Stimulated activated naive CD8-positive, alpha-beta T cell treated with anti-CD3 and anti-CD28 coated beads, Interleukin-15, Interleukin-2, amounts not matched to agents 100 U/mL and 50 U/mL, for 24 hours (primary cell): Measurements from ENCODE around the gene DMXL2.
"Not testable (repeated sequence)": the region's sequence is repeated elsewhere in the genome, so short reads cannot be mapped to it uniquely, and the experiment has no call there.

Experiments used
- ATAC-seq: fragments of 150-1000 bp; cut with Tn5 transposase; one replicate; pipeline ENCODE4 v1.10.0; 2021
- DNase-seq: peaks from one replicate; pipeline ENCODE4 v3.0.0; 2021

The DMXL2 gene

DNA sequence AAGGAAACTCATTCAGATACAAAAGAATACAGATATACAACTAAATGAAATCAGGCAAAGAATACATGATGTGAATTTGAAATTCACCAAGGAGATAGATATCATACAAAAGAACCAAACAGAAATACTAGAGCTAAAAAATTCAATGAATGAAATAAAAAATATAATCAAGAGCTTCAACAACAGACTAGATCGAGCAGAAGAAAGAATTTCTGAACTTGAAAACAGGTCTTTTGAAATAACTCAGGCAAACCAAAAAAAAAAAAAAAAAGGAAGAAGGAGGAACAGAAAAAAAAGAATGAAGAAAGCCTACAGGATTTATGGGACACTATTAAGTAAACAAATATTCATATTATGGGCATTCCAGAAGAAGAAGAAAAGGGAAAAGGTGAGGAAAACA is 137.8 kb downstream of the DMXL2 start:
- no peak for ATAC-seq
- no peak for DNase-seq

- no peak for DNase-seq
- ATAC-seq, result no peak
Observed at GRCh38 chr15:51483985-51484384, 138.6 kb downstream of the DMXL2 start.

DNA sequence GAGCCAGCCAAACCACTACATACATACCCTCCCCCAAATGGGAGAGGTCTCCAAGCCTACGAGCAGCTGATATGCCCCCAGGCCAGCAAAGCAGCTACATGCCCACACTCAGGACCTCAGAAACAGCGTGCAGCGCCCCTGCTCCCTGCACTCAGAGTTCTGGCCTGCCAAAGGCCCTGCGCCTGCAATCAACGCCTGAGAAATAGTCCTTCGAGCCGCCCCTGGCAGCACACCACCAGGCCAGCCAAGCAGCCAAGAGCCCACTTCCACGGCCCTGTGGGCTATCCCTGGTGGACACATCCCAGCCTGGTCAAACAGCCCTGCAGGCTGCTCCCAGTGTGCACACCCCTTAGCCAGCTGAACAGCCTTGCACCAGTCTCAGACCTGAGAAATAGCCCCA is 139.1 kb downstream of the DMXL2 start:
- DNase-seq, result no peak
- ATAC-seq, result no peak

DNA sequence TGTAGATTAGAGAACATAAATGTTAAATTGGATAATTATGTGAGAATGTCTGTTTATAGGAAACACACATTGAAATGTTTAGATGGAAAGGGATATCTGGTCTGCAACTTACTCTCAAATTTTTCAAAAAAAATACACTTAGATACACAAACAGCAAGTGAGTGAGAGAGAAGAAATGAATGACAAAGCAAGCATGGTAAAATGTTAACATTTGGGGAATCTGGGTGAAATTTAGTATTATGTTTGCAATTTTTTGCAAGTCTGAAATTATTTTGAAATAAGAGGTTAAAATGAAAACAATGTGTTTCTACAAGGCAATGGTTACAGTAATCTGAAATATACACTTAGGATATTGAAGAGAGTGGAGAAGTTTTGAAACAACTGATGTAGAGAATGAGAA is 146.8 kb downstream of the DMXL2 start:
- DNase-seq (no peak), ATAC-seq (no peak)

DNA sequence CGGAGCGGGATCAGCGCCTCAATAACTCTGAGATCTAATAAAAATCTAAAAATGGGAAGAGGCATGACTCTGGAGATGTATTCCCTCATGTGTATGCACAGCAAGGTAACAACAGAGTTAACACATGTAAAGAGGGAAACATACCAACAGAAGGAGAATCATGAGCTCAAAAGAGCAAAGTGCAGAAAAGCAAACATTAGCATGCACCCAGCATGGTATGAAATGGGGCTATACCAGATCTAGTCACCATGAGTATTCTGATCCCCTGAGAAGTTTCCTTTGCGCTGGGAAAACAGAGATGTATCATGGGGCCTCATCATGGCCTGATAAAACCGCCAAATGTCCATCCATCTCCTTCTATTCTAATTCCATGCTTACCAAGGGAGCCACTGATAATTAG is 152.1 kb downstream of the DMXL2 start:
- ATAC-seq, result no peak
- DNase-seq, result no peak

DNA sequence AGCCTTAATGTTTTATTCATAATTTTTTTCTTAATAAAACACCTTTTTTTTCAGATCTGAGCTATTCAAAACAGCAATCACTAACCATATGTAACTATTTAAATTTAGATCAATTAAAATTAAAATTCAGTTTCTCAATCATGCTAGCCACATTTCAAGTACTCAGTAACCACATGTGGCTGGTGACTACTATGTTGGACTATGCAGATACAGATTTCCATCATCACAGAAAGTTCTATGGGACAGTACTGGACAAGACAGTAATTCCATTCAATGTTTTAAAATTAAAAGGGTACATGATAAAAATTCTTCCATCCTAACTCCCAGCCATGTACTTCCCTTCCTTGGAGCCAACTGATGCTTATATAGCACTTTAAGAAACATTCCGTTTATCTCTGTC is 161.8 kb downstream of the DMXL2 start:
- DNase-seq, result no peak

GRCh38 chr15:51450001-51450400 is 172.6 kb downstream of the DMXL2 start:
- ATAC-seq, result no peak
- DNase-seq, result no peak

More for the DNA sequence above, 161.8 kb downstream of the DMXL2 start:
- no peak for ATAC-seq

- DNase-seq (no peak), ATAC-seq (no peak)
Observed at GRCh38 chr15:51448622-51449399, 173.8 kb downstream of the DMXL2 start.

- ATAC-seq, result no peak
- no peak for DNase-seq
Observed at GRCh38 chr15:51447855-51448621, 174.5 kb downstream of the DMXL2 start.

- not testable (repeated sequence) for ATAC-seq, DNase-seq
Observed at GRCh38 chr15:51446029-51446744, 176.4 kb downstream of the DMXL2 start.

DNA sequence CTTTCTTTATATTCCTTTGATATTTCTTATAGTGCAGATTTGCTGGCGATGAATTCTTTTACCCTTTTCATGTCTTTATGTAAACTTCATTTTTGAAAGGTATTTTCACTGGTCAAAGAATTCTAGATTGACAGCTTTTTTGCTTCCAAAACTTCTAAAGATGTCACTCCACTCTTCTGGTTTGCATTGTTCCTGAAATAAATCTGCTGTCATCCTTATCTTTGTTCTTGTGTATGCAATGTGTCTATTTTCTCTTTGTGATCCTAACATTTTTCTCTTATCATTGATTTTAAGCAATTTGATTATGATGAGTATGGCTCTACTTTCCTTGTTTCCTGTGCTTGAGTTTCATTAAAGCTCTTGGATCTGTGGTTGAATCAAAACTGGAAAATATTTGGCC is 177.8 kb downstream of the DMXL2 start:
- ATAC-seq (no peak), DNase-seq (no peak)

DNA sequence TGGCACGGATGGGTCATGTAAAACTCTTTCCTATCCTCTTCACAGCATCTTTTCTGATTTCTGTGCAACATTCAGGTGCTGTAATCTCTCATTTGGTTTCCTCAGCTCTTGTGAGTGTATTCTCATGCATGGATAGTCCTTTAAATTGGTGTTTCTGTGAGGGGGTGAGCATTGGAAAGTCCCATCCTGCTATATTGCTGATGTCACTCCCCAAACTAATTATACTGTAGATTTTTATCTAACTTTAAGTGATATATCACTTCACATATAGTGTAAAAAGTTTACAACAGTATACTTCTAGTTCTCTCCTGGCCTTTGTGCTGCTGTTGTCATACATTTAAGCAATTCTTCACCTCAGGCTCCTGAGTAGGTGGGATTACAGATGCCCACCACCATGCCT is 178.5 kb downstream of the DMXL2 start:
- DNase-seq (no peak), ATAC-seq (no peak)

- ATAC-seq (peak; percentile 29), DNase-seq (no peak)
Observed at GRCh38 chr15:51443282-51443914, 179.2 kb downstream of the DMXL2 start.

- ATAC-seq (no peak), DNase-seq (no peak)
Observed at GRCh38 chr15:51438526-51438925, 184.0 kb downstream of the DMXL2 start.

DNA sequence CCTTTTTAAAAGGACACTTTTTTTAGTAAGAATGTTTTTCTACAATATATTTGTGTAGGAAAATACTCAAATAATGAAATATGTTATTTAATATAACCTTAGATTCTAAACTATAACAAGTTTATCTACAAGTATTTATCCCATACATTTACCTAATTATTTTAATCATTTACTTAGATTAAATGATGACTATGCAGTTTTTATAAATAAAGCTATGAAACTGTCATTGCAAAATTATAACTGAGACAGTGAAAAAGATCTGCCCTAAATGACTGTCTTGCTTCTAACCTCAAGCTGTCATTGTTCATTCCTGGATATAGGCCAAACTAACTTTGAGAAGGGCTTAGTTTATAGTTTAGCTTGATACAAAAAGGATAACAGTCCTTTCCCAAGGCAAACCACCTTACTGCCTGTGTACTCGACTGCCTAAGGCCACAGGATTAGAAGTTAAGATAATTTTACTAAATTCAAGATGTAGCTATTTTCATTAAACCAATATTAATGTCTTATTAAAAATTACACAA is 197.0 kb downstream of the DMXL2 start:
- no peak for ATAC-seq
- DNase-seq, result no peak

GRCh38 chr15:51424780-51425179 is 197.8 kb downstream of the DMXL2 start:
- no peak for DNase-seq
- ATAC-seq, result no peak

DNA sequence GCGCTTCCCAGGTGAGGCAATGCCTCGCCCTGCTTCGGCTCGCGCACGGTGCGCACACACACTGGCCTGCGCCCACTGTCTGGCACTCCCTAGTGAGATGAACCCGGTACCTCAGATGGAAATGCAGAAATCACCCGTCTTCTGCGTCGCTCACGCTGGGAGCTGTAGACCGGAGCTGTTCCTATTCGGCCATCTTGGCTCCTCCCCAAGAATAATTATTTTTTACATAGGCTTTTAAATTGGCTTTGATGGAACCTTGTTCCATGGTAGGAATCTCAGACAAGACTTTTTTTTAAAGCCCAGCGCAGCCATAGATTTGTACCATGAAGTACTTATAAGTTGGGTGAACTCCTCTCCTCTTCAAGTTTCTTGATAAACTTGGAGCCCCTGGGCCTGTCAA is 199.5 kb downstream of the DMXL2 start:
- not testable (repeated sequence) for ATAC-seq, DNase-seq

DNA sequence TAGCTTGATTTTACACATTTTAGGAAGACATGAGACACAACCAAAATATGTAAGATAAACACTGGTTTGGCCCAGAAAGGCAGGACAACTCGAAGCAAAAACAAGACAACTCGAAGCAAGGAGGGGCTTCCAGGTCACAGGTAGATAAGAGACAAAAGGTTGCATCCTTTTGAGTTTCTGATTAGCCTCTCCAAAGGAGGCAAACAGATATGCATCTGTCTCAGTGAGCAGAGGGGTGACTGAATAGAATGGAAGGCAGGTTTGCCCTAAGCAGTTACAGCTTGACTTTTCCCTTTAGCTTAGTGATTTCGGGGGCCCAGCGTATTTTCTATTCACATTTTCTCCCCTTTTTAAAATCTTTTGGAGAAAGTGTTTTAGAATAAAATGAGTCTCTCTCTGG is 206.4 kb downstream of the DMXL2 start:
- ATAC-seq, result no peak
- no peak for DNase-seq

DNA sequence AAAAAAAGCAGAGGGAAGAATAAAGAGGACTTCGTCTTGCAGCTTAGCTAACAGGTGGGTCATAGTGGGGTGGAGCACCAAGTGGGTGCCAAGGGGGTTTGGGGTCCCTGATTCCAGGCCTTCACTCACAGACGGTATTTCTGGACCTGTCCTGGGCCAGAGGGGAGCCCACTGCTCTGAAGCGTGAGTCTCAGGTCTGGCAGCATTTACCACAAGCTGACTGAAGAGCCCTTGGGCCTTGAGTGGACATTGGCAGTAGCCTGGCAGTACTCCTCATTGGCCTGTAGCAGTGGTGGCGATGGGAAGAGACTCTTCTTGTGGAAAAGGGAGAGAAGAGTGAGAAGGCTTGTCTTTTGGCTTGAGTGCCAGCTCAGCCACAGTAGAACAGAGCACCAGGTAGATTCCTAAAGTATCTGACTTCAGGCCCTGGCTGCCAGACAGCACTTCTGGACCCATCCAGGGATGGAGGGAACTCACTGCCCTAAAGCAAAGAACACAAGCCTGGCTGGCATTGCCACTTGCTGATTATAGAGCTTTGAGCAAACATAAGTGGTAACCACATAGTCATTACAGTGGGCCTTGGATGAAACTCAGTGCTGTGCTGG is 208.2 kb downstream of the DMXL2 start:
- no peak for ATAC-seq
- DNase-seq, result no peak

DNA sequence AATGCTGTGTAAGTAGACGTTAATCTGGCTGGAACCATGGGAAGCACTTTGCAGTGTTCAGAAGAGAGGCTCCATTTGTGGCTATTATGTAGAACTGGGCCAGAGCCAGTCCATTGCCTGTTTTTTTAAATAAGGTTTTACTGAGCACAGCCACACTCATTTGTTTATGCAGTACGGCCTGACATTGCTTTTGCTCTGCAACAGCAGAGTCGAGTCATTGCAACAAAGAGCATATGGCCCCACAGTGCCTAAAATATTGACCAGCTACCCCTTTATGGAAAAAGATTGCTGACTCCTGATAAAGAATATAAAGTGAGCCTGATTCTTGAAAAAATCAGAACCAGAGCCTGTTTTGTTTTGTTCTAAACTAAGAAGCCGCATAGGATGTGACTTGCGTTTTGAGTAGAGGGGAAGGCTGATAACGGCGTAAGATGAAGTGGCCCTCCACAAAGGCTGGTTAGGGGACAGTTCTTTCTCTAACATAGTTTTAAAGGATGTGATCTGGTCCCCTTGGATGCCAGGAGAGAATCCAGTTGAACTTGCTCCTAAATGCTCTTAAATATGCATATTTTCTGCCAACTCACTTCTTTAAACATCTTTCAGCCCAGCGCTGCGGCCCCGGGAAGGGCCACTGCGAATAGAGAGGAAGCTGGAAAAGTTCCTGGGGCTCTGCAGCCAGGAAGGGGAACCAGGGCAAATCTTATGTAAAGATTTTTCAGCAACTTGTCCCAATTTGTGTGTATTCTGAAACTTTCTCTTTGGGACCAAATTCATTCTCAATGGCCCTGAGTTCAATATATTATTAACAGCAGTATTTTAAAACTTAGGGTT is 216.7 kb downstream of the DMXL2 start:
- DNase-seq (no peak), ATAC-seq (no peak)
